Heart left ventricle (tissue), 13 donors: ENCODE results near the gene KLHL29.

Experiments used
- CTCF ChIP-seq, 12 donors: fragments of 200-600 bp; sonication (generic) in 4 of 12; IDR thresholded peaks; one replicate each; pipeline versions ENCODE4 v1.5.0 to v1.8.0; 2018 to 2022; ENCODE audit warnings: antibody characterized with exemption in 12 of 12, mild to moderate bottlenecking in 5 of 12
- POLR2A ChIP-seq, 2 donors: fragments of 450-650 bp; IDR thresholded peaks; one replicate each; pipeline ENCODE4 v1.6.1; 2017; ENCODE audit warnings: antibody characterized with exemption in 2 of 2, mild to moderate bottlenecking in 2 of 2, moderate library complexity in 2 of 2
- donor health status: ischemic (EF 13 %, LVEDD 7.1; RV severe dilation, severe dysfunction).
- donor health status: DM: no; HTN: yes; CAD: no.
- donor health status: DM: no; HTN: no; CAD: no.
- donor health status: ischemic (EF 25% LVEDD 6.9; RV normal size, moderate dysfunction).
- donor health status: ischemic (EF 25% LVEDD 5.7; RV mildly dilated, moderate dysfunction).
- donor health status: ischemic (EF 35%, LVEDD 5.7; RV mildly dilated, moderate dysfunction).
- donor health status: nonischemic (EF 11% LVEDD 7.7; RV severe dilation, severe dysfunction).
- donor health status: DM: yes; HTN: yes; CAD: no.
- donor health status: PGD.
- donor health status: ischemic (EF 29% LVEDD 5.4; RV normal size, mild dysfunction).
- donor health status: nonischemic (EF 23%, LVEDD 6.1; RV moderate dilation, normal function).

DNA sequence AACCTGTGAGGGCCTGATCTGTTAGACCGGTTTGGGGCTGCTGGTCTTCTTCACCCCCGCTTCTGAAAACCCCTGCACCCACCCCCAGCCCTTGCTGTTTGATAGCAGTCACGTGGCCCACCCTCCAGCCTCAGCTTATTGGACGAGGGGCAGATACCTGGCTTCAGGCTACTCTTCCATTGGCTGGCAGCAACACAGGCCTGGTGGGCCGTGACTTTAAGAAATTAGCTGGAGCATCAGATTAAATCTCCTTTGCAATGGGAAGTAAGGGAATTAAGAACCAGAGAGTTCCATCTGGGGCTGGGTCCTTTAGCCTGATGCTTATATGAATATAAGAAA lies 107.3 kb downstream of the KLHL29 start:
- TF ChIP-seq POLR2A (IDR thresholded peaks at IDR 0.05) (no peak), CTCF (IDR thresholded peaks at IDR 0.05) (no peak)
